ENCODE results near the gene NDST1. TPM values are rescaled to one million over a fixed set of nuclear protein-coding genes. Genes with fewer than 3 reads are reported as not detected.

NDST1 gene
- 129 and 145 TPM in 2 replicates for total RNA-seq

DNA sequence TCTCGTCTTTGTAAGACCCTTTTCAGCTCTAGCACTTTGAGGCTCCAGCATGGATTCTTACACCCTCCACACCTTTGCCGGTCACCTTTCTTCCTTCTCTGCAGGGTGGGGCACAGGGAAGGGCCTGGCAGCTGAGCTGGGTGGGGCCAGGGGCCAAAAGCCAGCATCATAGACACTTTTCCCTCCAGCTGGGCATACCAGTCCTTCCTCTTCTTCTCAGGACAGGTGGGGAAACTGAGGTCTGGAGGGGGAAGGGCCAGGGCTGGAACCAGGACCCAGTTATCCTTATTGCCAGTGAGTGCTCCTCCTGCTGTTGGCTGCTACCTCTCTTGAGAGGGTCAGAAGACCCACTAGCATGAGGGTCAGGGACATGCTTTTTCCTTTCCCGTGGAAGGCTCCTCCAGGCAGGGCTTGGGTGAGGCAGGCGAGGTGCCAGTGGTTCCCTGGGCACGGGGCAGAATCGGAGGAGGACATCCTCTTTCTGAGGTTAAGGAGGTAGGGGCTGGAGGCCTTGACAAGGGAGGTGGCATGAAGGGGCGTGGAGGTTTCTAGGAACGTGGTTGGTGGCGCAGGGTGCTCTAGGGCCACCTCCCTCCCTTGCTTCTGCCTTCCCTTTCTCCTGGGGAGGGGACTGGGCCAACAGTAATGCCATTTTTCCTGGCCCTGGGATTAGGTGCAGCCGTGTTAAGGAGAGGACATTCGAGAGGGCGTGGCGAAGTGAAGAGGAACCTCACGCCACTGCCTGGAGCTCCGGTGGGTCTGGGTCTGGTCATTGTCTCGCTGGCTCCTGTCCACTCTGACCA lies at the start of gene NDST1:
Gene NDST1 (plus strand): TSS at position 658 of the 803 bp plus-strand sequence. CDS start 13,124 bp downstream, outside the sequence.

Other genes starting within 250 kb of the NDST1 start
- gene CAMK2A, start 218.4 kb upstream of the NDST1 start, total RNA-seq: not detected in 2 replicates
- 0.33 and 0.49 TPM in 2 replicates for gene ARSI, start 205.2 kb upstream of the NDST1 start, total RNA-seq
- 48.2 and 51.0 TPM in 2 replicates for gene TCOF1, start 150.4 kb upstream of the NDST1 start, total RNA-seq
- gene CD74, start 95.2 kb upstream of the NDST1 start, total RNA-seq: 9.2 and 12.0 TPM in 2 replicates
- gene RPS14, start 58.4 kb upstream of the NDST1 start, total RNA-seq: 2,901 and 2,952 TPM in 2 replicates
- gene SYNPO, start 132.5 kb downstream of the NDST1 start, total RNA-seq: 40.3 and 41.0 TPM in 2 replicates
- 0.05 TPM in 1 of 2 replicates, not detected in the other for gene MYOZ3, start 153.1 kb downstream of the NDST1 start, total RNA-seq
- gene RBM22, start 192.9 kb downstream of the NDST1 start, total RNA-seq: 34.0 and 46.1 TPM in 2 replicates